ENCODE data around the gene TRIM8.

TRIM8 gene, protein sequence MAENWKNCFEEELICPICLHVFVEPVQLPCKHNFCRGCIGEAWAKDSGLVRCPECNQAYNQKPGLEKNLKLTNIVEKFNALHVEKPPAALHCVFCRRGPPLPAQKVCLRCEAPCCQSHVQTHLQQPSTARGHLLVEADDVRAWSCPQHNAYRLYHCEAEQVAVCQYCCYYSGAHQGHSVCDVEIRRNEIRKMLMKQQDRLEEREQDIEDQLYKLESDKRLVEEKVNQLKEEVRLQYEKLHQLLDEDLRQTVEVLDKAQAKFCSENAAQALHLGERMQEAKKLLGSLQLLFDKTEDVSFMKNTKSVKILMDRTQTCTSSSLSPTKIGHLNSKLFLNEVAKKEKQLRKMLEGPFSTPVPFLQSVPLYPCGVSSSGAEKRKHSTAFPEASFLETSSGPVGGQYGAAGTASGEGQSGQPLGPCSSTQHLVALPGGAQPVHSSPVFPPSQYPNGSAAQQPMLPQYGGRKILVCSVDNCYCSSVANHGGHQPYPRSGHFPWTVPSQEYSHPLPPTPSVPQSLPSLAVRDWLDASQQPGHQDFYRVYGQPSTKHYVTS

DNA sequence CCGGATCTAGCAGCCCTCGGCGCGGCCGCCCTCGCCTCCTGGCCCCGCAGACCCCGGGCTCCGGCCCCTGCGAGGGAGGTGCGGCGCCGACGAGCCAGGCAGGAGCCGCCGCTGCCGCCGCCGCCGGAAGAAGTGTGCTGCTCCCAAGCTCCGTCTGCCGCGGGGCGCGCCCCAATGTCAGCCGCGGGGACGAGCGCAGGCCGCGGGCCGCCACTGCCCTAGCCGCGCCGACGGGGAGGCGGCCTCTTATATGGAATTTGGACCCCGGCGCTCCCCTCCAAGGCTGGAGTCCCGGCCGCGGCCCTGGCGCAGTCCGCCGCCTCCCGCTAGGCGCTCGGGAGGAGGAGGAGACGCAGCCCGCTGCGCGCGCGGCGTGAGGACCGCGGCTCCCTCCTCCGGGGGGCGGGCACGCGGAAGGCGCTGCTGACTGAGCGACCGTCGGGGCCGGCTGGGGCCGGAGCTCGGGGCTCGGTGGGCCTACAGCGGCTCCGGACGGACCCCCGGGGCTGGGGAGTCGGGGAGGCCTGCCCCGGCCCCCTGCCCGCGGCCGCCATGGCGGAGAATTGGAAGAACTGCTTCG is at the start of gene TRIM8:
Gene TRIM8 (plus strand): TSS at position 414 of the 580 bp plus-strand sequence. CDS start 139 bp downstream, at position 553.
- no peak for DNase-seq

DNA sequence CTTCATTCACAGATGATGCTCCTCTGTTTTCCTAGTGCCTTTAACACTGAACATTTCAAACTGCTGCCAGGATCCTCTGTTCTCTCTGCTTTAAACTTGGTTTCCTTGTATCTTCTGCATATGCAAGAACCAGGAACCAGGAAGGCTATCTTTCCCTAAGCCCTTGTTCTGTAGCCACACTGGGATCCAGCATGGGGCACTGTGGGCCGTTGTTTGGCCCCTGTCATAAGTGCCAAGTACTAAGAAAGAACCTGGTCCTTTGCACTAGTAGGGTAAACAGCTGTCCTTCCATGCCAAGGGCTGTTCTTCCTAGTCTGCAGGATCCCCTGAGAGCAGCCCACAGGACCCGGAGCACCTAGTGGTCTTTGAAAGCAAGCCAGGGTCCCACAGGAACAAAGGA is 49.0 kb upstream of the TRIM8 start:
- DNase-seq = no peak

DNA sequence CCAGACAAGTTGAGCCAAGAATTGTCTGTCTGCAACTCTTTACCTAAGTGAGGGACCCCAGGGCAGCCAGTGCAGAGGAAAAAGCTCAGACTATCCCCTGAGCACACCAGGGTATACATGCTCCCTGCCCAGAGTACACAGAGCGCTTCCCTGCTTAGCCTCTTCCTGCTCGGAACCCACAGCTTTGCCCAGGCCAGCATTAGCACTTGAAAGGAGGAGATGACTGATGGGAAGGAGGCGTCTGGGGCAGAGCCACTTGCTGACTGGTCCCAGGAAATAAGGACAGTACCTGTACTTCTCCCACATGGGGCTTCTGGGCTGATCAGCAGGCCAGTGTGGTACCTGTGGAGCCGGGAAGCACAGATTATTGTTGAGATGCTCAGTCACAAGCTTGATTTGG is 48.4 kb upstream of the TRIM8 start:
- no peak for DNase-seq

DNA sequence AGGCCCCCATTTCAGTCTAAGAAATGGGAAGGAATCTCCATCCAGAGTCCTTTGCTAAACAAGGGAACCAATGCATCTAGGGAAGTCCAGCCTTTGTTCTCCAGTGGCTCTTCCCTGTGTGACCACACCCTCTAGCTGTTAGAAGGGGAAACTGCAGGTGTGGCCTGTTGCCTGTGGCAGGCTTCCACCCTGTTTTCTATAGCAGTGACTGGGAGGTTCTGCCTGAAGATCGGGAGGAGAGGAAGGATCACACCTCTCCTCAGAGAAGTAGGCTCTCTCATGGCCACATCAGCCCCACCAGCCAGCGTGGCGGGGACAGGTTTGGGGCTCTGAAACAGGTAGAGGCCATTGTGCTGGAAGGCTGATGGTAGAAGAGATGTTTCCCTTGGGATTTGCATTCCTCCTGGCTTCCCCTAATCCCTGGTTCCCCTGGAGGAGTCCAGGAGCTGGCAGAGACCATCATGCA is 47.7 kb upstream of the TRIM8 start:
- peak; percentile 35 for DNase-seq

DNA sequence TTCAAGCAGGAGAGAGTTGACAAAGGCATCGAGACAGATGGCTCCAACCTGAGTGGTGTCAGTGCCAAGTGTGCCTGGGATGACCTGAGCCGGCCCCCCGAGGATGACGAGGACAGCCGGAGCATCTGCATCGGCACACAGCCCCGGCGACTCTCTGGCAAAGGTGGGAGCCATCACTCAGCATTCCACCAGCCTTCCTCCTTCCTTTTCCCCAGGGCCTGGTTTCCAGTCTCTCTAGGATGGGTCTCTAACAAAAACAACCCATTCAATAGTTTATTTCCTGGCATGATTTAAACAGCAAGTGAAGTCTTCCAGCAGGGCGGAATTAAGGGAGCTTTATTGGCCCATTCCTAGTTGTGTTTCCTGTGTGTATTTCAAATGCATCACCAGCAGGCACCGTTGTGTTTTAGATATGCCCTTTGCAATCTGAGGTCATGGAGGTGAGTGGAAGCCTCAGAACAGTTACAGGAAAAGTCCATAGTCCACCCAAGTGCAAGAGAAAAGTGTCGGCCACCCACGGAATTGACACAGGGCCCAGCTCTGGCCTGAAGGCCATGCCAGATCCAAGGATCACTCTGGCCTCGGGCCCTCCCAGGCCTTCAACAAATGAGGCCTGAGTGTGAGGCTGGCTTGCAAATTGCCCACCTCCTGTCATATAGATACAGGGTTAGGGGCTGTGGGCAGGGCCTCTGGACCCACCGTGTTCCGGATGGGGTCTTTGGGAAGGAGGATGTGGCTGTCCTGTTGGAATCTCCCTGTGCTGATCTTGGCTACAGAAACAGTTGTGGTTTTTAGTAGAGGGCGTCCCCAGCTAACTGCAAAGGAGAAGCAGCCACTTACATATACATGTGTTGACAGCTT is 46.9 kb upstream of the TRIM8 start:
- DNase-seq = no peak

DNA sequence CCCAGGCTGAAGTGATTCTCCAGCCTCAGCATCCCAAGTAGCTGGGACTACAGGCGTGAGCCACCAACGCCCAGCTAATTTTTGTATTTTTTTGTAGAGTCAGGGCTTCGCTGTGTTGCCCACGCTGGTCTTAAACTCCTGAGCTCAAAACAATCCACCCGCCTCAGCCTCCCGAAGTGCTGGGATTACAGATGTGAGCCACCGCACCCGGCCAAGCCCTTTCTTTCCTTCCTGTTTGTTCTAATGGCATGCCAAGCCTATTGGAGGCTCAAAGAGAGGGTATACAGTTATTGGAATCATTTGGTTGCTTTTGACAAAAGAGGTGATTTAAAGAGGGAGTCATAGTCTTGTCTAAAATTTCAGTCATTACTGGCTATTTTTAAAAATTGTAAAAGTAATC is 46.0 kb upstream of the TRIM8 start:
- no peak for DNase-seq

DNA sequence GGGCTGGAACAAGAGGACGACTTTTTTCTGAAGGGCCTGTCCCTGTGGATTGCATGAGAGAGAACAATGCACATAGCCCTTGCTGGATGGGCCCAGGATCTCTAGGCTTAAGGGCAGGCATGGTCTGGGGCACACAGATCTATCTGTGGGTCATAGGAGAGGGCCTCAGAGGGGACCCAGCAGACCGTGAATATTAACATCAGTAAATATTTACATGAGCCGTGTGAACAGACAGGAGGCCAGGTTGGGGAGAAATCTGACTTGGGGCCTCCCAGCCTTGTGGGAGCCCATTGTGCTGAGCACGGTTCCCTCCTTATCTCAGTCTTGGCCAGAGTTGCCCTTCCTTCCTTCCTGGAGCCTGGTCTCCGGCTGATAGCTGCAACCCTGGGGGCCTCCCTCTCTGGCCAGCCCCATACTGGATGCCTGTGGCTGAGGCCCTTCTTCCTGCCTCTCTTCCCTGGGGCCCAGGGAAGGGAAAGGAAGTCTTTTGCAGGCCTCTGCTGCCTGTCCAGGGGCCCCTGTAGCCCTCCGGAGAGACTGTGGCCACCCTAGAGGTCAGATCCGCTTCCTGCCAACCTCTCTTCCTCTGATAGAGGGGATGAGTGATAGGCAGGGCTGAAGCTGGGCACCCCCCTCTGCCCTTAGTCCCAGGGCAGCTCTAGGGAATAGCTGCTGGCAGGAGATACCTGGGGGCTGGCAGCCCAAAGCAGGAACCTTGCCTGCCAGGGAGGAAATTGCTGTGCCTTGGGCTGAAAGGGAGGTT is 44.5 kb upstream of the TRIM8 start:
- DNase-seq = no peak

DNA sequence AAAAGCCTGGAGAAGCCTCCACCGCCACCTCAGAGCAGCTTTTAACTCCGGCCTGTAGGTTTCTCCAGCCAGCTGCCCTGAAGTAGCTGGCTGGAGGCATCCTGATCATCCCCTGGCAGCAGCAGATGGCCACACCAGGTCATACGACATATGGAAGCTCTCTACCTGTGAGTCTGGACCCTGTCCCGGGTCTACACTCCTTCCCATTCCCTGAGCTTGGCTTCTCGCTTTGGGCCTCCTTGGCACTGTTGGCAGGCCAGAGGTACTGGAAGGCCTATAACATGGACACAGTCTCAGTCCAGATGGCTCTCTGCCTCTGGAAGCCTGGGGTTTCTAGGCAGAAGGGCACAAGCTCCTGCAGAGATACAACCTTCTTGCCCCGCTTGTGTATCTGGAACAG is 43.5 kb upstream of the TRIM8 start:
- DNase-seq = no peak

DNA sequence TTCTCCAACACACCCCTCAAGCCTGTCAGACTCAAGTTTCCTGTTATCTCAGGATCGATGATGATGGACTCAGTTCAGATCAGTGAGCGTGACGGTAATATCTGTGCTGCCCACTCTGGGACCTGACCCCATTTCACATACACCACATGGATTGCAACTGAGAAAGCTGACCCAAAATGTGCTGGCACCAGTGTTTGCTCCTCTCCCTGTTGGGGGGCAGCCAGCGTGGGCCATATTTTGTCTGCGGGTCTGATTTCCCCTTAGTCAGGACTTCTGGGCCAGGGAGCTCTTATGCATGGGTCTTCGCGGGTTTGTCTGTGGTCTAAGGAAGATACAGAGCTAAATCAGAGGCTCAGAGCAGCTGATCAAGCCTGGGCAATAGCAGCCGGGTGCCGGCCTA is 42.6 kb upstream of the TRIM8 start:
- DNase-seq = no peak

DNA sequence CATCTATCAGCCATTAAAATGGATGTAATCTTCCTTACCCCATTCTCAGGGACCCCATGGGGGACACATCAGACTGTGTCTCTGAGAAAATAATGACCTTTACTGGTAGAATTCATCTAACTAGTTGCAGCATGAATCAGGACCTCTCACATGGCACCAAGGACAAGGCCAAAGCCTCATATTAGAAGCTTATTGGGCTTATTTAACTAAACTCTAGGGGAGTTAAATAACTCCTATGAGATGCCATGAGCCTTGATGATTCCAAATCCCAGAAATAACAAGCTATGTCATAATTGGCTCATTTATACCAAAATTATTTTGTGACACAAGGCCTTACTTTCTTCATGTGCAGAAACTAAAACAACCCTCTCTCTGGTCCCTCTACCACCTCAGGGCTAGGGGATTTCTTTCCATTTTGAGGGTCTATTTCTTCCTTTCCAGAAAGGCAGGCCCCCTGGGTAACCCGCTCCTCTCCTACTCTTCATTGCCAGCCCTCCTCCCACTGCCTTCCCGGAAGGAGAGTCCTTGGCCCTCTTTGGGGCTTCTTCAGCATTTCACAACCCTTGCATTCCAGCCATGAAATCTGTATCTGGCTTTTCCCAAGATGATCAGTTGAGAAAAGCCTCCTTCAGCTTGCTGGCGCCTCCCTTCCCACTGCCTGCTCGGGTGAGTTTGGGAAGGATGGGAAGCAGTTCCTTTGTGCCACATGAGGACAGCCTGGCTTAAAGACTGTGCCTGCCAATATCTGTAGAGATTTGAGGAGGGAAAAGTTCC is 41.8 kb upstream of the TRIM8 start:
- no peak for DNase-seq

DNA sequence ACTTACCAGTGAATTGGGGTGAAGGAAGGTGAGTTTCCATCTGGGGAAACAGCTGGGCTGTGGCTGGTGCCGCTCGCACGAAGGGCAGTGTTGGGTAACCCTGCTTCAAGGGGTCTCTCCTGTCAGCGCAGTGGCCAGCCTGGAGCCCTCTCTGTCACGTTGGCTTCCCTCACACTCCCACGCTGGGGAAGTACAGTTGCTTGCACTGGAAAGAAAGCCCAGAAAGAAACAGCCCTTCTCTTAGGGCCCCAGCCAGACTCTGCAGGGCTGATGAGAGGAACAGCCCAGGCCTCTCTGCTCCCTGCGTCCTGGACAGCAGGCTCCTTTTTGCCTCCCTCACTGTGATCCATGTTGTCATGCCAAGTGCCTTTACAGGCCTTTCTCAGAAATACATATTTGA is 40.3 kb upstream of the TRIM8 start:
- DNase-seq = no peak

DNA sequence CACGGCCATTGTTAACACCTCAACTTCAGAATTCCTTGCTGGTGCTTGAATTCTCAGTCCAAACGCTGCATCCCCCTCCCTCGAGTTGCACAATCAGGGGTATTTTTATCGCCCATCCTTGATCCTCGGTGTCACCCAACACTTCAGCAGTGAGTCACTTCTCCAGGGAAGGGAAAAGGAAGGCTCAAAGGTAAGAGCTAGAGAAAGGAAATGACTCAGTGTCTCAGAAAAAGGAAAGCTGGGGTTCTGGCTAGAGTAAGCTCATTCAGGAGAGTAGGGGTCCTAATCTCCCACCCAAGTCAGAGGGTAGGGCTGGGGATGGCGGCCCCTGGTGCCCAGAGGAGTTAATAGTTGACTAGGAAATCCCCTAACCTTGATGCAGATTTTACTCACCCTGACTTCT is 39.8 kb upstream of the TRIM8 start:
- no peak for DNase-seq

DNA sequence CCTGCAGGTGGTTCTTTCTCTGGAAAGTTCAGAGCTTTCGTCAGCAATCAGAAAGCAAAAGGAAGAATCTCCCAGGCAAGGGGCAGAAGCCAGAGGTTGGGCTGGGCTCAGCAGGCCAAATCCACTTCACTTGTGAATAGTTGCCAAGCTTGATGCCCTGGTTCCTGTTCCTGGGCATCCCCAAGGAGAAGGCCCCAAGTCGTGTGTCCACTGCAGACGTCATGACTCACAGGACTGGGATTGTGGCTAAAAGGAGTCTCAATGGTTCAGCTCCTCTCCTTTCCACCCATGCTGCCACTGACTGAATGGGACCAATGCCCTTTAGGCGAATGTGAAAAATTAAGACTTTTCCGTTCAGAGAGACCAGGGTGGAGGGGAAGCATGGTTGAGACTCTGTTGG is 38.6 kb upstream of the TRIM8 start:
- DNase-seq = no peak

DNA sequence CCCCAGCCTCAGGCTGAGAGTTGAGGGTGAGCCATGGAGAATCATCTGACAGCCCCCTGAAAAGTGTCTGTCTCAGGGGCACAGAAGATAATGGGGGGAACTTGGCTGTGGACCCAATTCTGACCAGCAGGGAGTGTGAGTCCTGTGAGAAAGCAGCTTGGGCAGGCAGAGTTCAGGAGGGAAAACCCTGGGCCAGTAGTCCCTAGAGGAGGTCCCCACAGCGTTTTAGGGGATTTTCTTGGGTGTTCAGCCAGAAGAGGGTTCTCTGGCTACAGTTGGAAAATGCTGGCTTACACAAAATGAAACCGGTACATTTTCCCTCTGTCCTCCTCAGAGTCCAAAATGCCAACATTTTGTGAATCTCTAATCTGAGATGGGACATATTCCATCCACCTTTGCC is 35.8 kb upstream of the TRIM8 start:
- no peak for DNase-seq

DNA sequence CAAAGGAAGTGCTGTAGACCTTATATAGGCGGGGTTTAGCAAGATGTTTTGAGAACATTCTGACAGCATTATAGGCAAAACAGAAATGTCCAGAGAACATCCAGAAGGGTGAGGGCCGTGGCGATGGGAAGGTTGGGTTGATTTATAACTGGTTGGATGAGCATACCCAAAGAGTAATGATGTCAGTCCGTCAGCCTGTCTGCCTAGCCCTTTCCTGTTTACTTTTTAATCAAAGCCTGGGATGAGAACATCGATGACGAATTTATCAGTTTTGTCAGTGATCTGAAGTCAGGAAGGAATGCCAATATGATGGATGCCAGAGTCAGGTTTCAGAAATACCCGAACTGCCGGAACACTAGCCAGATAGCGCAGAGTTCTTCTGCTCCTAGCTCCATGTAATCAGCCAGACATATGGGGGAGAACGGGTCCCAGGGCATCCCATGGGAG is 33.8 kb upstream of the TRIM8 start:
- no peak for DNase-seq

DNA sequence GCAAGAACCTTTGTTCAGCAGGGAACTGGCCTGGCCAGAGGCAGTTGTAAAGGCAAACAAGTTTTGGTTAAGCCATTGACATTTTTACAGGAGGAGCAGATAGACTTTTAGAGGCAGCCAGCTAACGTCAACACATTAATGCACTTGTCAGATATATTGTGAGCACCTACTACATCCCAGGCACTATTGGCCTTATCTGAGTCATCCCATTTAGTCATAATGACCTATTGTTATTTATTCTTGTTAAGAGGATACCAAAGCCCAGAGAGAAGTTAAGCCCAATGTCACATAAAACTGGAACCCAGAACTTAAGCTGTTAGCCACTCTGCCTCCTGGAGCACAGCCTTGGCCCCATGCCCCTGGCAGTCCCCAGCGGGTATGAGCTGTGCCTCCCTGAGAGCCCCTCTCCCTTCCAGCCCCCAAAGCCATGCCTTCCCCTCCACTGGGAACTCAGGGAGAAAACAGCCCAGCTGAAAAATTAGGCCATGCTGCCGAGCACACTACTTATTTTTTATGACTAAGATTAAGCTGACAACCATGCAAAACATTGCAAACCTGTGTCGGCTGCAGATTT is 32.7 kb upstream of the TRIM8 start:
- no peak for DNase-seq

DNA sequence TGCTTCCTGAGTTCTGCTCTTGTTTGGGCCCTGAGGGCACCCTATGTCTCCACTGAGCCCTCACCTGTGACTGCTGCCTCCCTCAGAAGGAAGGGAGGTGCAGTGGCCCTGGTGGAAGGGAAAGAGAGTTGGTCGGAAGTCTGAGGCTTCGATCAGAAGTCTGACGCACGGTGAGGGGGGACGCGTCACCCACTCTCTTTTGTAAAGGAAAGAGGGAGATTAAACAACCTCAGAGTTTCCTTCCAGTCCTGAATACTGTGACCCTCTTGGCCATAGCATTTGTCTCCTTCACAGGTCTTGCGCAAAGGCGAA is 31.4 kb upstream of the TRIM8 start:
- no peak for DNase-seq

DNA sequence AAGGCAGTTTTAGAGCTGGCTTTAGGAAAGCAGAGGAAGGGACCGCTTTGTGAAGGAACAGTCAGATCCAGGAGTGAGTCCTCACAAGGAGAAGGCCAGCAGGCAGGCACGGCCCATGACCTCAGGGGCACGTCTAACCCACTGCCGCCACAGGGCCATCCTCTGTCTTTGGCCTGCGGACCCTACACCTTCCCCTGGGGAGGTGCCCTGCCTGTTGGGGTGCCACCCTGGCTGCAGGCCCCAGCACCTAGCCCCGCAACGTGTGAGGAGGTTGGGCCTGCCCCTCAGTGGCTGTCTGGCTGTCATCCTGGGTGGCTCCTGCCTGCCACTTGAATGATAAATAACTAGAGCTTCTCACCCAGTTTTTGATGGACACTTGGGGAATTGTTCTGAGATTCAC is 31.0 kb upstream of the TRIM8 start:
- no peak for DNase-seq

DNA sequence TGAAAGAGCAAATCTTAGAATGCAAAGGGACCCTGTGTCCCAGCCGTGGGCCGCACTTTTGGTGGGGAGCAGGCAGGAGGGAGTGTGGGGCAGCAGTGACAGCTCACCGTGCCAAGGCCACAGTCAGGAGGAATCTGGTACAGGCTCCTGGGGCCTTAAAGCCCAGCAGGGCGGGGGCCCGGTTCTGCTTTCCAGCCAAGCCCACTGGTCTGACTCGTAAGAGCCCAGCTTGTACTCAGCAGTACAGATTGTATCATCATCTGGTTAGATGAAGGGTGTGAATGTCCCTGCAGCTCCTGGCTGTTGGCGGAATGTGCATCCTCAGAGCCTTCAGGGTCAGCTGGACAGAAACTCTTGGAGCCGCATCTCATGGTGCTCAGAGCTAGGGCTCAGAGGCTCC is 30.5 kb upstream of the TRIM8 start:
- DNase-seq = no peak

DNA sequence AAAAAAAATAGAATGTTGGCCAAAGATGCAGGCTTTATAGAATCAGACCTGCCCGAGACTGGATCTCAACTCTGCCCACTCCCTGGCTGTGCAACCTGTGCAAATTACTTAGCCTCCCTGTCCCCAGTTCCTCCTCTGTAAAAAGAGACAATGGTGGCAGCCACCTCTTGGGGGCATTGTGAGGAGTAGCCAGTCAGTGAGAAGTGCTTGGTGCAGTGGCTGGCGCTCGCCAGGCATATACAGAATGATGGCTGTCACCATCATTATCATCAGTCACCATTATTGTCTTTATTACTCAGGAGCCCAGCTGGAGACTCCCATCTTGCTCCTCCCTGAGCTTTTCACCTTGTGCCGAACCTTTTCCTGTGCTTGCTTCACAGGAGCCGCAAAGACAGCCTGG is 29.4 kb upstream of the TRIM8 start:
- no peak for DNase-seq

DNA sequence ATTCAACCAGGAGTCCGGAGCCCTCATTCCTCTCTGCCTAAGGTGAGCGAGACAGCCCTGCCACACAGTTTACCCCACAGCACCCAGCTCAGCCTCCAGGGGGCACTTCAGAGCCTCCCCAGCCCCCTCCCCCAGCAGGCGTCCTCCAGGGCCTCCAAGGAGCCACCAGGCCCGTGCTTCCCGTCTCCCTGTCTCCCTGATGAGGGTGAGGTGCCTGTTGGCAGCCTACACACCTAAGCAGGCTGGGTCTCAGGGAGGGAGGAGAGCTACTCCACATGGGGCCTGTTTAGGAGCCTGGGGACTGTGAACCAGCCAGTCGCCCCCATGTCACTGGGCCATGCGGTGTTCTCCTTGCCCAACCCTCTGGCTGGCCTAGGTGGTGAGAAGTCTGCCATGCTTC is 28.9 kb upstream of the TRIM8 start:
- DNase-seq = no peak

Measured in NCI-H774 (cell line).